Spleen (tissue), 7 donors: ENCODE data around the gene CCDC106.

Experiments used
- POLR2AphosphoS5 ChIP-seq, 3 donors: sonication (generic); formaldehyde crosslinking; IDR thresholded peaks; one replicate each; pipeline ENCODE4 v1.5.1; 2017; ENCODE audit warnings: antibody characterized with exemption in 3 of 3
- TF ChIP-seq, protein P1 (sequence below), 11 experiments: fragments of 200-600 bp in 7 of 11; fragments of 450-650 bp in 4 of 11; sonication (generic) in 4 of 11; IDR thresholded peaks in 8 of 11; conservative IDR thresholded peaks in 3 of 11; 1 replicate in 7 of 11; 2 replicates in 4 of 11; pipeline versions ENCODE4 v1.4.0 to v1.8.0; 2016 to 2021; ENCODE audit warnings: antibody characterized with exemption in 11 of 11, inconsistent platforms in 4 of 11, mild to moderate bottlenecking in 1 of 11
- donor health status: DM: no; HTN: no; CAD: no; lungs with moderate emphysema.
- donor health status: DM: no; HTN: no; CAD: no.
- donor health status: DM: no; HTN: no; CAD: no.

DNA sequence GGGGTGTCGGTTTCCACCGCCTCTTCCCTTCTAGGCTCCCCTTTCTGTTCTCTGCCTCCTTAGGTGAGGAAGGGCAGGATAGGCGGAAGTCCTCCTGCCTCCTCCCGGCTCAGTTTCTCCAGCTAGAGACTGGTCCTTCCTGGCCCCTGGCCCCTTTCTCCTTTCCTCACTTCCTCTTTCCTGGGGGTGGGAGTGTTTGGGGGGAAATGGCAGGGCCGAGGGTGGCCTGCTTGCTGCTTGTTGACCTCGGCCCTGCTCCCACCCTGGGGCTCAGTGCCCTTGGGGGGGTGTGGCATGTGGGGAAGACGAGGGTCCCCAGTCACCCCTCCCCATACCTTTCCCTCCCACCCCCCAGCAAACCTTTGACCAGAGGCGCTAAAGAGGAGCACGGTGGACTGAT is 11.8 kb downstream of the CCDC106 start:
- TF ChIP-seq, protein P1, sequence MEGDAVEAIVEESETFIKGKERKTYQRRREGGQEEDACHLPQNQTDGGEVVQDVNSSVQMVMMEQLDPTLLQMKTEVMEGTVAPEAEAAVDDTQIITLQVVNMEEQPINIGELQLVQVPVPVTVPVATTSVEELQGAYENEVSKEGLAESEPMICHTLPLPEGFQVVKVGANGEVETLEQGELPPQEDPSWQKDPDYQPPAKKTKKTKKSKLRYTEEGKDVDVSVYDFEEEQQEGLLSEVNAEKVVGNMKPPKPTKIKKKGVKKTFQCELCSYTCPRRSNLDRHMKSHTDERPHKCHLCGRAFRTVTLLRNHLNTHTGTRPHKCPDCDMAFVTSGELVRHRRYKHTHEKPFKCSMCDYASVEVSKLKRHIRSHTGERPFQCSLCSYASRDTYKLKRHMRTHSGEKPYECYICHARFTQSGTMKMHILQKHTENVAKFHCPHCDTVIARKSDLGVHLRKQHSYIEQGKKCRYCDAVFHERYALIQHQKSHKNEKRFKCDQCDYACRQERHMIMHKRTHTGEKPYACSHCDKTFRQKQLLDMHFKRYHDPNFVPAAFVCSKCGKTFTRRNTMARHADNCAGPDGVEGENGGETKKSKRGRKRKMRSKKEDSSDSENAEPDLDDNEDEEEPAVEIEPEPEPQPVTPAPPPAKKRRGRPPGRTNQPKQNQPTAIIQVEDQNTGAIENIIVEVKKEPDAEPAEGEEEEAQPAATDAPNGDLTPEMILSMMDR (IDR thresholded peaks at IDR 0.05 in 8 of 11, conservative IDR thresholded peaks at IDR 0.05 in 3 of 11) = no peak
- no peak for TF ChIP-seq POLR2AphosphoS5 (IDR thresholded peaks at IDR 0.05)
